GM21786 (cell line): ENCODE results near the gene BMAL1.

Experiments used
- ATAC-seq: cut with Tn5 transposase; IDR thresholded peaks from one replicate; pipeline ENCODE4 v1.9.1; 2021; ENCODE audit not compliant: unreplicated experiment

The BMAL1 gene

GRCh38 chr11:13290221-13290980, 12.8 kb downstream of the BMAL1 start:
- no peak for ATAC-seq

GRCh38 chr11:13291361-13291760, 13.8 kb downstream of the BMAL1 start:
- ATAC-seq = no peak

- ATAC-seq = no peak
These were observed 14.2 kb downstream of the BMAL1 start for GRCh38 chr11:13291800-13292199.

GRCh38 chr11:13292970-13293369, 15.4 kb downstream of the BMAL1 start:
- no peak for ATAC-seq

- no peak for ATAC-seq
These were observed 16.6 kb downstream of the BMAL1 start for GRCh38 chr11:13294178-13294577.

DNA sequence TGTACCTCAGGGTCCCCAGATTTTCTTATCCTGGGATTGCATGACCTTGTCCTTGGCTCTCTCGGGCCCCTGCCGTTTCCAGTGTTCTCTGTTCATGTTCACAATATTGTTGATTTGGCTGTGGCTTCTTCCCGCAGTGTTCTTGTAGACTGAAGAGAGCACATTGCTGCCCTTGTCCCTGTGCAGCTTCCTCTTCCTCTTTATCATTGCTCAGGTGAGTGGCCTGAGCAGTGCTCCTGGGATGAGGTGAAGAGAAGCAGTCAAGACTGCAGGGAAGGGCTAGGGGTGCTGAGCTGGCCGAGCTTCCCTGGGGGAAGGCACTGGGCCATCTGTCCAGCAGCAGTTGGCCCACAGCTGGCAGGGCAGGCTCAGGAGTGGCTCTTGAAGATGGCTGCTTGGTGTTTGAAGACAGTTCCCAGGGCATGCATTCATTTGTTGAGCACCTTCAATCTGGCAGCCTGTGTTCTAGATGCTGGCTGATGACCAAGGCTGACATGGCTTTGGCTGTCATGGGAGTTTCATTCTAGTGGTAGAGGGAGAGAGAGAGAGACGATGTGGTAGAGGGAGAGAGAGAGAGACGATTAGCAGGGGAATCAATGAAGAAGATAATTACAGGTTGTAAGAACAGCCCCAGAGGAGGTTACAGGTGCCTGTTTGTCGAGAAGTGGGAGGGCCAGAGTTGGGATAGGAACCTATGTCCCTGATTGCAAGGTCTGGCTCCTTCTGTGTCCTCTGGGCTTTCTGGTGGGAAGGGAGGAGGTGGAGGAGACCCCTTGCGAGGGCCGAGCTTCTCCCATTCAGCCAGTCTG, 17.4 kb downstream of the BMAL1 start:
- ATAC-seq = no peak

GRCh38 chr11:13297308-13297916, 19.8 kb downstream of the BMAL1 start:
- no peak for ATAC-seq

DNA sequence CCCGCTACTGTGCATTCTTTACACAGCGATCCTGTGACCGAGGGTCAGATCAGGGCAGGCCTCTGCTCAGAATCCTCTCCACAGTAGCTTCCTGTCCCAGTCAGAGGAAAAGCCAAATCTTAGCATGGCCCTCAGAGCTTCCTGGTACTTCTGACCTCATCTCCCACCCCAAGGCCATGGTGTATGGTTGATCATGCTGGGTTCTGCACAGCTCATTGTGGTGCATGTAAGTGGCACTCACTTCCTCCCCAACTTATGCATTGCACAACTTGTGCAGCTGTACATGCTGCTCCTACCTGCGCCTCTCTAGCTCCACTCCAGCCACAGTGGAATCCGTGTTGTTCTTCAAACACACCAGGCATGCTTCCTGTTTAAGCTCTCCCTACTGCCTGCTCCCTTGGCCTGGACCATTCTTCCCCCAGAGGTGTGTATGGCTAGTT, 20.3 kb downstream of the BMAL1 start:
- no peak for ATAC-seq

DNA sequence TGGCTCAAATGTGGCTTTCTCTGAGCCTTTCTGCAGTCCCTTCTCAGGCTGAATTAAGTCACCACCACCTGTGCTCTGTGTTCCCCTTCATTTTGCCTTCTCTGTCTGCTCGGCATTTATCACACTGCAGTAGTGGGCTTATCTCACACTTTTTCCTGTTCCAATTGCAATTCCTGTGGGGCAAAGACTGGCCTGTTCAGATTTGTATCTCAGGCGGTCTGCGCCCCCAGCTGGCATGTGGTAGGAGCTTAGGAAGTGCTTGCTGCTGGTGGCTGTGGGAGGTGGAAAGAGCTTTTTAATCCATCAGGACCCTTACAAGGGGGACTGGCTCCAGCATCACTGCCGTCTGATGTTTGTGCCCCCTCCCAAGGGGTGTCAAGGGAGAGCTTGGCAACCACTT, 21.2 kb downstream of the BMAL1 start:
- no peak for ATAC-seq

DNA sequence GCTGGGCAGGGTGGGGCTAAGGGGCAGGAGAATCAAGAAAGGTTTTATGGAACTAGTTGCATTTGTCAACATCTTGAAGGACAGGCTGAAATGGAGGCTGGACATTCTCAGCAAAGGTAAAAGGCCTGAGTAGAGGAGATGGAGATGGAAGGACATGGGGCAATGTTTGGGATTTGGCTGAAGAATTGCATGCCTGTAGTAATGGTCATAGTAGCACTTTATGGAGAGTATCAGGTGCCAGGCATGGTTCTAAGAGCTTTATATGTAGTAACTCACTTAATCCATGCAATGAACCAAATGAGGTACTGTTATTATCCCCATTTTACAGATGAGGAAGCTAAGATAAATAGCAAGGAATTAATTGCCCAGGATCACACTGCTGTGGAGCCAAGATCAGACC, 23.9 kb downstream of the BMAL1 start:
- ATAC-seq = no peak

DNA sequence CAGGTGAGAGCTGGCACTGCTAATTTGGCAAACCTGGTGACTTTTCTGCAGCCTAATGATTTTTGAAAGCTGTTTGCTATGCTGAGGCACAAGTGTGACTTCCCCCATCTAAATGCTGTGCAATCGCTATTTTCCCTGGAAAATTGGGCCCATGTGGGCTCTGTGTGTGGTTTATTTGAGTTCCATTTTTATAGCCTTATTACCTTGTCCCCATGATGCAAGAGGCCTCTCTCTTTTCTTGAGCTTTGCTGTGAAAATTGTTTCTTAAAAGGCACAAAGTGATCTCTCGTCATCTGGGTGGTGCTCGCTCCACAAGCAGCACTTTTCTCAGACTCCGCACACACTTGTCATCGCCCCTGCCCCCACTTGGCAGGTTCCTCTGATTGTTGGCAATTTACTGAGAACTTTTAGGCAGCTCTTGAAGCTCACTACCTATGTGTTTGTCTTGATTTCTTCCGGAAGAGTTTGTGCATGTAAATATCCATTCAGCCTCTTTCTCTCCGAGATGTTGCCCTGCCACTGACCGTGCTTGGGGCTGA, 24.9 kb downstream of the BMAL1 start:
- ATAC-seq = no peak

- no peak for ATAC-seq
These were observed 26.4 kb downstream of the BMAL1 start for GRCh38 chr11:13303668-13304649.

GRCh38 chr11:13304655-13305335, 27.2 kb downstream of the BMAL1 start:
- ATAC-seq = no peak

DNA sequence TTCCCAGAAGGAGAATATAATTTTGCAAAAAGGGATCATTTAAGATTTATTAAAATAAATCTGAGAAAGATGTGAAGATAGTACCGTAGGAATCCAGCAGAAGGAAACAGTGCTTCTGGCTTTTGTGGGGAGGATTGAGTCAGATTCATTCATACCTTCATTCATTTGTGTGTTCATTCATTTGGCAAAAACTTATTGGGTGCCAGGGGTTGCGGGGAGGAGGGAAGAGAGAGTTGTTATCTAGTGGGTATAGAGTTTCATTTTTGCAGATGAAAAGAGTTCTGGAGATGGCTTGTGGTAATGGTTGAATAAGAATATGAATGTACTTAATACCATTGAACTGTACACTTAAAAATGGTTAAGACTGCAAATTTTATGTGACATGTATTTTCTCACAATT, 31.1 kb downstream of the BMAL1 start:
- ATAC-seq = no peak

DNA sequence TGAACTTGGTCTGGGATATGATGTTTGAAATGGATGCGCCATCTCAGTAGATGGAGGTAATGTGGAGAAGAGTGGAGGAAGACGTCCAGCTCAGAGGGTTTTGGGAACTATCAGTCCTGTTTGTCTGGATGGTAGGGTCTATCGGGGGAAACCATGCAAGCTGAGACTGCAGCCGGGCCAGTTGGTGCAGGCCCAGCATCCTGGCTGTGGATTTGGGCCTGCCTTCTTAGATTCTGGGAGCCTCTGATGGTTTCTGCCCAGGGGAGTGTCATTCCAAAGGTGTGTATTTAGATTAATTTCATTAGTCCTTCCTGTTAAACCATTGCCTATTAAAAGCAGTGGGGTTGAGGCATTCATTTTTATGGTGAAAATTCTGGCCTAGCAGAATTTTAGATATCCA, 31.6 kb downstream of the BMAL1 start:
- no peak for ATAC-seq

GRCh38 chr11:13310443-13310842, 32.9 kb downstream of the BMAL1 start:
- no peak for ATAC-seq

DNA sequence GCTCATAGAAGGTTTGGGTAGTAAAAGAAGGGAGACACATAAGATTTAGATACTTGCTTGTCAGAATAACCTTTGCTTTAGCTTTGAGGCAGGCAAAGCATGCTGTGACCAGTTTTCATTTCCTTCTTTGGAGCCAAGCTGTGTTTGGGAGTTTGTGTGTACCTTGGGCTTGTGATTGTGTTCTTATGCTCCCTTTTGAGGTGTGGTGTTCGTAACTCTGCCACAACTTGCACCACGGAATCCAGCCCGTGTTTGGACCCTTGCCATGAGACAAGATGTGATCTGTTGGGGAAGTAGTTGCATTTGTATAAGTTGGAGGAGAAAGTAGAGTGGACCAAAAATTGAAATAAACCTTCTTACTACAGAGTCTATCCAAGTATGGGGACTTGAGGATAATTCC, 34.0 kb downstream of the BMAL1 start:
- no peak for ATAC-seq

DNA sequence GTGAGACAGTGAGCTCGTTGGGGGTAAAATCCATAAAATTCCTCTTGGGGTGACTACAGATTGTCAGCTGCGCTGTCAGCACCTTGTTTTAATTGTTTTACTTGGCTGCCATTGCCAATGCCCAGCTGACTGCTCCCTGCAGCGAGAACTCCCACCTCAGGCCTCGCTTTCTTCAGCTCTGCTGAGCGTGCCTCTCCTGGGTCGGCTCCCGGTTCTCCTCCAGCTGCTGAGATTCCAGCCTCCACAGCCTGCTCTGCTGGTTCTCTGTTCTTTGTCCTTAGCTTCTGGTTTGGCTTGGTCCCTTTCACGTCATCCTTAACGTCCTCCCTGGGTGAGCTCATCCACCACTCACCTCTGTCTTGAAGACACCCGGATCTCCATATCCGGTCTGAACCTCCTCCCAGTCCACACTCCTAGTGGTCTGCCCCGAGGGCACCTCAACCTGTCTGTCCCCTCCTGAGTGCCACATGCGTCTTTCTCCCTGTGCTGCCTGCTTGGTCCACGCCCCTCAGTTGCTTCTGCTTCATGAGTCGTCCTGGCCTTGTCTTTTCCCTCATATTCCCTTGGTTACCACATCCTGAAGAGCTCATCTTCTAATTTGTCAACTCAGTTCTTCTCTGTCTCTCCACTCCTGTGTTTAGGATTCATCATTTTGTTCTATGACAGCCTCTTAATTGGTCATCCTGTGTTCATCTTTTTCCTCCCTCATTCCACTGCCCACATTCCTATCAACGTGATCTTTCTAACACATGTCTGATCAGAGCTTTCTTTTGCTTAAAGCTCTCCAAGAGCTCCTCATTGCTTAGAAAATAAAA, 35.6 kb downstream of the BMAL1 start:
- ATAC-seq = no peak
